Upper lobe of left lung (tissue), 6 donors: ENCODE data around the gene CHD9. TPM values are rescaled to one million over a fixed set of nuclear protein-coding genes. Genes with fewer than 3 reads are reported as not detected.

Experiments
- ATAC-seq, 2 donors: fragments of 200-7000 bp; cut with Tn5 transposase; one replicate each; pipeline ENCODE4 v1.9.1; 2022; ENCODE audit warnings: mild to moderate bottlenecking in 2 of 2, moderate library complexity in 2 of 2; ENCODE audit not compliant: low FRiP score in 2 of 2
- DNase-seq, 2 donors: peaks; one replicate each; pipeline ENCODE4 v3.0.0-alpha.2; 2019 to 2020
- H3K27ac ChIP-seq, 4 donors: fragments of 200-600 bp; sonication (generic); one replicate each; pipeline ENCODE4 v1.5.1; 2016 to 2019
- H3K27me3 ChIP-seq, 4 donors: fragments of 200-600 bp; sonication (generic); one replicate each; pipeline ENCODE4 v1.5.1; 2017 to 2019
- H3K36me3 ChIP-seq, 4 donors: fragments of 200-600 bp; sonication (generic); one replicate each; pipeline ENCODE4 v1.5.1; 2016 to 2019
- H3K4me1 ChIP-seq, 4 donors: fragments of 200-600 bp; sonication (generic); one replicate each; pipeline ENCODE4 v1.5.1; 2018 to 2019
- H3K4me3 ChIP-seq, 4 donors: fragments of 200-600 bp; sonication (generic); one replicate each; pipeline ENCODE4 v1.5.1; 2017 to 2019; ENCODE audit warnings: mild to moderate bottlenecking in 2 of 4, moderate library complexity in 1 of 4
- H3K9me3 ChIP-seq, 4 donors: fragments of 200-600 bp; sonication (generic); one replicate each; pipeline ENCODE4 v1.5.1; 2018 to 2019
- EP300 ChIP-seq, 4 donors: sonication (generic); formaldehyde crosslinking; IDR thresholded peaks; one replicate each; pipeline ENCODE4 v1.5.1; 2017; ENCODE audit warnings: antibody characterized with exemption in 4 of 4, control low read depth in 2 of 4
- POLR2A ChIP-seq, 4 donors: fragments of 450-650 bp; IDR thresholded peaks; one replicate each; pipeline ENCODE4 v1.5.1; 2016 to 2017; ENCODE audit warnings: antibody characterized with exemption in 4 of 4, mild to moderate bottlenecking in 2 of 4
- POLR2AphosphoS5 ChIP-seq, 2 donors: sonication (generic); formaldehyde crosslinking; IDR thresholded peaks; one replicate each; pipeline ENCODE4 v1.5.1; 2017; ENCODE audit warnings: antibody characterized with exemption in 2 of 2
- WGBS, 2 donors: methylation state at CpG; one replicate each; pipeline ENCODE4 v1.1.5; 2017 to 2018; 5-methylcytosine and 5-hydroxymethylcytosine counted together
- total RNA-seq, 6 donors: library from RNA; depleted of rRNA in 4 of 6; stranded (reverse); fragments of >200 nt in 4 of 6; gene quantifications; one replicate each; pipeline versions ENCODE4 v1.1.0 to v1.2.1, GENCODE V29; 2016 to 2021
- TF ChIP-seq, protein P1 (sequence below), 6 experiments: fragments of 450-650 bp in 4 of 6; fragments of 200-600 bp in 2 of 6; sonication (generic) in 2 of 6; IDR thresholded peaks; one replicate each; pipeline ENCODE4 v1.5.1; 2016 to 2019; ENCODE audit warnings: antibody characterized with exemption in 6 of 6
- donor health status: DM: no; HTN: no; CAD: no; lungs with moderate emphysema.
- donor health status: DM: no; HTN: yes; CAD: no; lungs with severe emphysema.

The CHD9 gene
- total RNA-seq, 6 donors from 2014 or later, result 55.6 to 98.8 (median 68.3) TPM

DNA sequence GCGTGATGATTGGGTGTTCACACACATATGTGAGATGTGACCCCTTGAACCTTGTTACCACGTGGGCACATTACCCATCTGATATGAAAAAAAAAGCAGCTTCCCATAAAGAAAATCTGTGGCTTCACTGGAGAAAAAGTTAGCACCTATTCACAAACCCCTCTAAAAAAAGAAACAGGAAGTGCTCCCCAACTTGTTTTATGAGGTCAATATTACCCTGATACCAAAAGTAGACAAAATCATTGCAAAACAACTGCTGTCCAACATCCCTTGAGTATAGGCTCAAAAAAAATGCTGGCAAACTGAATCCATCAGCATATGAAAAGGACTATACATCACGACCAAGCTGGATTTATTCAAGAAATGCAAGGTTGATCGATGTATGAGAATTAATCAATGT is 279.8 kb downstream of the CHD9 start:
- H3K36me3 ChIP-seq, result no peaks in the 10 kb centered on the region
- H3K27ac ChIP-seq, result no peak overlapping the region
- H3K4me3 ChIP-seq, result no peak overlapping the region
- DNase-seq (no peak), ATAC-seq (no peak)
- no peaks in the 10 kb centered on the region for H3K9me3 ChIP-seq
- no peak for TF ChIP-seq POLR2A (IDR thresholded peaks at IDR 0.05)
- TF ChIP-seq, protein P1, sequence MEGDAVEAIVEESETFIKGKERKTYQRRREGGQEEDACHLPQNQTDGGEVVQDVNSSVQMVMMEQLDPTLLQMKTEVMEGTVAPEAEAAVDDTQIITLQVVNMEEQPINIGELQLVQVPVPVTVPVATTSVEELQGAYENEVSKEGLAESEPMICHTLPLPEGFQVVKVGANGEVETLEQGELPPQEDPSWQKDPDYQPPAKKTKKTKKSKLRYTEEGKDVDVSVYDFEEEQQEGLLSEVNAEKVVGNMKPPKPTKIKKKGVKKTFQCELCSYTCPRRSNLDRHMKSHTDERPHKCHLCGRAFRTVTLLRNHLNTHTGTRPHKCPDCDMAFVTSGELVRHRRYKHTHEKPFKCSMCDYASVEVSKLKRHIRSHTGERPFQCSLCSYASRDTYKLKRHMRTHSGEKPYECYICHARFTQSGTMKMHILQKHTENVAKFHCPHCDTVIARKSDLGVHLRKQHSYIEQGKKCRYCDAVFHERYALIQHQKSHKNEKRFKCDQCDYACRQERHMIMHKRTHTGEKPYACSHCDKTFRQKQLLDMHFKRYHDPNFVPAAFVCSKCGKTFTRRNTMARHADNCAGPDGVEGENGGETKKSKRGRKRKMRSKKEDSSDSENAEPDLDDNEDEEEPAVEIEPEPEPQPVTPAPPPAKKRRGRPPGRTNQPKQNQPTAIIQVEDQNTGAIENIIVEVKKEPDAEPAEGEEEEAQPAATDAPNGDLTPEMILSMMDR (IDR thresholded peaks at IDR 0.05), result no peak
- no peak for TF ChIP-seq POLR2AphosphoS5 (IDR thresholded peaks at IDR 0.05)
- TF ChIP-seq EP300 (IDR thresholded peaks at IDR 0.05), result no peak
- 75% methylated on average over 4 of the region's 4 CpGs for WGBS, 2 donors
- no peaks in the 10 kb centered on the region for H3K27me3 ChIP-seq
- no peaks in the 10 kb centered on the region for H3K4me1 ChIP-seq

DNA sequence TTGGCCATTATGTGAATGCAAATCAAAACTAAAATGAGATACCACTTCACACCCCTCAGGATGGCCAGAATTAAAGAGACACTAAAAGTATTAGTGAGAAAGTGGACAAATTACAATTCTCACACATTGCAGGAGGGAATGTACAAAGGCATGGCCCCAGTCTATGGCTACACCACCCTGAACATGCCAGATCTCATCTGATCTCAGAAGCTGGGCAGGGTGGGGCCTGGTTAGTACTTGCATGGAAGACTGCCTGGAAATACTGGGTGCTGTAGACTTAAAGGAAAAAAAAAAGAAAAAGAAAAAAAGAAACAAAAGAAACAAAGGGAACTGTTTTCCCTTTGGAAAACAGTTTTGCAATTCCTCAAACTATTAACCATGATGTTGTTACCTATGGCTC is 282.5 kb downstream of the CHD9 start:
- H3K36me3 ChIP-seq, result no peaks in the 10 kb centered on the region
- DNase-seq (no peak), ATAC-seq (no peak)
- TF ChIP-seq POLR2AphosphoS5 (IDR thresholded peaks at IDR 0.05), result no peak
- no peak overlapping the region for H3K4me3 ChIP-seq
- H3K4me1 ChIP-seq, result no peaks in the 10 kb centered on the region
- no peak overlapping the region for H3K27ac ChIP-seq
- no peaks in the 10 kb centered on the region for H3K27me3 ChIP-seq
- no peaks in the 10 kb centered on the region for H3K9me3 ChIP-seq

DNA sequence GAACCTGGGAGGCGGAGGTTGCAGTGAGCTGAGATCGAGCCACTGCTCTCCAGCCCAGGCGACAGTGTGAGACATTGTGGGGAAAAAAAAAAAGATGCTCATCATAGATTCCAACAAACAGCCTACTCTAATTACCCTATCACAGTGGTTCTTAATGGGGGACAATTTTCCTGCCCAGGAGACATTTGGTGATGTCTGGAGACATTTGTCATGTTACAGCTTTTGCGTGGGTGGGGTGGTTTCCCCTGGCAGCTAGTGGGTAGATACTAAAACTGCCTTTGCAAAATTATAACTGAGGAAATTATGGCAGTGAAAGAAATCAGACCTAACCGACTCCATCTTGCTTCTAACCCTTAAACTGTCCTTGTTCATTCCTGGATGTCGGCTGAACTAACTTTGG is 287.0 kb downstream of the CHD9 start:
- WGBS, 2 donors, result 81 to 87% methylated on average over 6 of the region's 6 CpGs
- Histone ChIP-seq H3K36me3 (no peaks in the 10 kb centered on the region), H3K4me1 (no peaks in the 10 kb centered on the region), H3K27ac (no peak overlapping the region), H3K27me3 (no peaks in the 10 kb centered on the region), H3K9me3 (no peaks in the 10 kb centered on the region), H3K4me3 (no peak overlapping the region)
- no peak for ATAC-seq
- TF ChIP-seq EP300 (IDR thresholded peaks at IDR 0.05) (no peak), POLR2A (IDR thresholded peaks at IDR 0.05) (no peak), POLR2AphosphoS5 (IDR thresholded peaks at IDR 0.05) (no peak)
- TF ChIP-seq, protein P1 (IDR thresholded peaks at IDR 0.05), result no peak
- DNase-seq, result no peak

DNA sequence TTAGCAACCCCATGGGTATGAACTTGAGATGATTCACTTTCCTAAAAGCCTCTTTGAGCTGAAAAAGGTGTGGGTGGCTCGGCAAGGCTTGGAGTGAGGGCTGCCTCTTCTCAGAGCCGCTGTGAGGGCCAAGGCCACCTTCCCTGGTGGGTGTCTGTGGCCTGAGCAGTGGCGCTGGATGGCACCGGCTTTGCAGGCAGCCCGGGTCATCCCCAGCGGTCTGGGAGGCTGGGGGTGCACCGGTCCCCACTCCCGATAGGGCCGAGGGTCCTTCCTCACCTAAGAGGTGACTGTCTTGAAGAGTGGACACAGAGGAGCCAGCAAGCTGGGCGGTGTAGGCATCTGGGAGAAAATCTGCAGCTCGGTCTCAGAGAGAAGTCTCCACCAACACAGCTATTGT is 300.3 kb downstream of the CHD9 start:
- Histone ChIP-seq H3K4me1 (no peaks in the 10 kb centered on the region), H3K27me3 (no peaks in the 10 kb centered on the region), H3K36me3 (no peaks in the 10 kb centered on the region), H3K9me3 (peaks cover 0 to 3% (median under 1%) of the 10 kb centered on the region in 4 donors), H3K27ac (no peak overlapping the region), H3K4me3 (no peak overlapping the region)
- peak in 1 of 2 donors; percentile 58 for DNase-seq
- peak in 1 of 2 donors; percentile 62 for ATAC-seq
- TF ChIP-seq EP300 (IDR thresholded peaks at IDR 0.05) (no peak), POLR2AphosphoS5 (IDR thresholded peaks at IDR 0.05) (no peak), POLR2A (IDR thresholded peaks at IDR 0.05) (no peak)
- TF ChIP-seq, protein P1 (IDR thresholded peaks at IDR 0.05), result no peak
- 85 to 91% methylated on average over 8 to 11 of the region's 11 CpGs for WGBS, 2 donors

DNA sequence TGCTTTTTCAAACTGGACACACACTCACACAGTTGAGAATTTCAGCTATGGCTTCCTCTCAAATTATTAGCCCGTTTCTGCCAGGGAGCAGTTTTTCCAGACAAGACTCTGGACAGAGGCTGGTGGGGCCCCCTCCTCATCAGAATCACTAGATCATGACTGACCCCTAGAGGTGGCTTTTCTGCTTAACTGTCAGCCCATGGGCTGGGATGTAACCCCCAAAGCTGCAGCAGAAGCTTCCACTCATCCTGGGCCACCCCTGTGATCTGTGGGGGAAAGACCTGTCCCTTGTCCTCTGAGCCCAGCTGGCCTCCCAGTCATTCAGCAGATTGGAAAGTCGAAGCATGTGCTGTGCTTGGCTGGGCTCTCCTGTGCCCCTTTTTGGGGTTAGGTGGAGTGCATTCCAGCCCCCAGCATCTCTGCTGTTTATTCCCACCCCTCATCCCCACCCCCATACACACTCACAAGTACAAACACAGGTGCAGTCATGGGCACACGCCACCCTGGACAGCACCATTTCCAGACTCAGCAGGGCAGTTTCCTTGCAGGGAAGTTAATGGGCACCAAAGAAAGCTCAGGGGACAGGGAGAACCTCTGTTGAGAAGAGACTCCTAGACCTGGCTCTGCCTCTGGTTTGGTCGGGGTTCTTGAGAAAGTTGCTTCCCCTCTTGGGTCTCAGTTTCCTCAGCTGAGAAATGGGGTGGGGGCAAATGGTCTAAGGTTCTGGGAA is 301.9 kb downstream of the CHD9 start:
- H3K4me3 ChIP-seq, result no peak overlapping the region
- ATAC-seq, result no peak
- TF ChIP-seq POLR2A (IDR thresholded peaks at IDR 0.05) (no peak), EP300 (IDR thresholded peaks at IDR 0.05) (no peak), POLR2AphosphoS5 (IDR thresholded peaks at IDR 0.05) (no peak)
- TF ChIP-seq, protein P1 (IDR thresholded peaks at IDR 0.05), result no peak
- no peak for DNase-seq
- H3K9me3 ChIP-seq, result no peaks in the 10 kb centered on the region
- no peaks in the 10 kb centered on the region for H3K4me1 ChIP-seq
- no peaks in the 10 kb centered on the region for H3K27me3 ChIP-seq
- no peak overlapping the region for H3K27ac ChIP-seq
- H3K36me3 ChIP-seq, result no peaks in the 10 kb centered on the region
- WGBS, 2 donors, result 63 to 71% methylated on average over 4 of the region's 4 CpGs
